ENCODE results near the gene PIK3R3. TPM values are rescaled to one million over a fixed set of nuclear protein-coding genes. Genes with fewer than 3 reads are reported as not detected.

Gene PIK3R3
- total and polyA plus RNA-seq, 11 donors, result 11.8 to 54.1 (median 41.9) TPM

- WGBS, 4 donors, result 91 to 95% (median 92%) methylated on average over 4 to 5 of the region's 5 CpGs
- Histone ChIP-seq H3K27me3 (no peaks in the 10 kb centered on the region), H3K27ac (no peak overlapping the region), H3K4me1 (peaks cover 0 to 26% (median 8%) of the 10 kb centered on the region in 12 donors), H3K4me3 (no peak overlapping the region), H3K36me3 (peaks cover 0 to 78% (median 29%) of the 10 kb centered on the region in 9 donors), H3K9me3 (no peaks in the 10 kb centered on the region)
- intact Hi-C loops (cut with DNase I), result no loop called here
- TF ChIP-seq CTCF (IDR thresholded peaks at IDR 0.05) (no peak), POLR2A (IDR thresholded peaks at IDR 0.05) (no peak)
- ATAC-seq, result no peak
- DNase-seq, result no peak
Observed at GRCh38 chr1:46003315-46003714, 129.1 kb downstream of the PIK3R3 start.

- Histone ChIP-seq H3K27ac (no peak overlapping the region), H3K27me3 (no peaks in the 10 kb centered on the region), H3K4me3 (no peak overlapping the region), H3K36me3 (peaks cover 0 to 72% (median 22%) of the 10 kb centered on the region in 9 donors), H3K9me3 (no peaks in the 10 kb centered on the region), H3K4me1 (peaks cover 0 to 26% (median 9%) of the 10 kb centered on the region in 12 donors)
- intact Hi-C loops (cut with DNase I), result no loop called here
- ATAC-seq (no peak), DNase-seq (no peak)
- 95 to 98% (median 96%) methylated on average over 3 of the region's 3 CpGs for WGBS, 4 donors
- no peak for TF ChIP-seq POLR2A (IDR thresholded peaks at IDR 0.05)
Observed at GRCh38 chr1:46002551-46003150, 129.8 kb downstream of the PIK3R3 start.

- ATAC-seq (no peak), DNase-seq (no peak)
- Histone ChIP-seq H3K27ac (no peak overlapping the region), H3K27me3 (no peaks in the 10 kb centered on the region), H3K36me3 (peaks cover 0 to 57% (median 8%) of the 10 kb centered on the region in 9 donors), H3K9me3 (no peaks in the 10 kb centered on the region), H3K4me1 (peaks cover 0 to 22% (median 8%) of the 10 kb centered on the region in 12 donors), H3K4me3 (no peak overlapping the region)
- intact Hi-C loops (cut with DNase I), result no loop called here
- TF ChIP-seq CTCF (IDR thresholded peaks at IDR 0.05), result no peak
- no peak for TF ChIP-seq POLR2A (IDR thresholded peaks at IDR 0.05)
- 89 to 96% (median 94%) methylated on average over 3 of the region's 3 CpGs for WGBS, 4 donors
Observed at GRCh38 chr1:46001081-46001785, 131.2 kb downstream of the PIK3R3 start.

GRCh38 chr1:45999507-45999906 lies 132.9 kb downstream of the PIK3R3 start:
- no peaks in the 10 kb centered on the region for H3K9me3 ChIP-seq
- WGBS, 4 donors, result 90 to 98% (median 98%) methylated on average over 2 of the region's 2 CpGs
- TF ChIP-seq CTCF (IDR thresholded peaks at IDR 0.05), result no peak
- no peak for TF ChIP-seq POLR2A (IDR thresholded peaks at IDR 0.05)
- intact Hi-C loops (cut with DNase I), result no loop called here
- DNase-seq (no peak), ATAC-seq (no peak)
- no peak overlapping the region for H3K27ac ChIP-seq
- no peaks in the 10 kb centered on the region for H3K27me3 ChIP-seq
- peaks cover 0 to 47% (median 5%) of the 10 kb centered on the region in 9 donors for H3K36me3 ChIP-seq
- no peak overlapping the region for H3K4me3 ChIP-seq
- peaks cover 0 to 14% (median 4%) of the 10 kb centered on the region in 12 donors for H3K4me1 ChIP-seq
